Measurements from ENCODE around the gene PRSS21.
A peak's percentile ranks its signal among the peaks of the same experiment; 100 is the strongest.

The PRSS21 gene

GRCh38 chr16:2783581-2784357 lies 33.3 kb upstream of the PRSS21 start:
- Histone ChIP-seq H3K27ac (ENCODE audit: low read depth, low read length) (no peak overlapping the region), H3K4me1 (ENCODE audit: control insufficient read depth, low read length) (peaks cover 10% of the 10 kb centered on the region), H3K36me3 (ENCODE audit: control insufficient read depth, low read length) (peaks cover 4% of the 10 kb centered on the region), H3K9me2 (replicated peaks; ENCODE audit: control insufficient read depth, low read length) (no peaks in the 10 kb centered on the region), H3K27me3 (ENCODE audit: control insufficient read depth, low read length) (peaks cover 21% of the 10 kb centered on the region), H3K79me2 (ENCODE audit: control insufficient read depth, low read length) (peaks cover 6% of the 10 kb centered on the region), H3F3A (ENCODE audit: control insufficient read depth, insufficient read depth) (peaks cover 4% of the 10 kb centered on the region; the same call in 1 of the 2 replicates), H3K9me3 (ENCODE audit: control insufficient read depth, insufficient read depth, low read length) (no peaks in the 10 kb centered on the region), H3K4me3 (ENCODE audit: low read length) (no peak overlapping the region), H4K20me1 (ENCODE audit: control insufficient read depth, insufficient read depth, low read depth, low read length) (no peaks in the 10 kb centered on the region), H3K4me2 (ENCODE audit: low read length) (no peak overlapping the region)
- no peak for TF ChIP-seq CTCF (IDR thresholded peaks at IDR 0.05; ENCODE audit: low read depth, low read length, poor library complexity, severe bottlenecking)
- TF ChIP-seq EZH2phosphoT487 (IDR thresholded peaks at IDR 0.05; ENCODE audit: borderline replicate concordance, low read length) = no peak

- H3F3A ChIP-seq (ENCODE audit: control insufficient read depth, insufficient read depth) = peaks cover 4% of the 10 kb centered on the region; the same call in 1 of the 2 replicates
- H3K4me3 ChIP-seq (ENCODE audit: low read length) = no peak overlapping the region; the same call in 1 of the 2 replicates
- H3K9me3 ChIP-seq (ENCODE audit: control insufficient read depth, insufficient read depth, low read length) = no peaks in the 10 kb centered on the region
- no peaks in the 10 kb centered on the region for H3K9me2 ChIP-seq (replicated peaks; ENCODE audit: control insufficient read depth, low read length)
- peaks cover 23% of the 10 kb centered on the region for H3K27me3 ChIP-seq (ENCODE audit: control insufficient read depth, low read length)
- peaks cover 7% of the 10 kb centered on the region; the same call in 1 of the 2 replicates for H3K4me1 ChIP-seq (ENCODE audit: control insufficient read depth, low read length)
- no peaks in the 10 kb centered on the region for H3K36me3 ChIP-seq (ENCODE audit: control insufficient read depth, low read length)
- H3K79me2 ChIP-seq (ENCODE audit: control insufficient read depth, low read length) = no peaks in the 10 kb centered on the region
- TF ChIP-seq CTCF (IDR thresholded peaks at IDR 0.05; ENCODE audit: low read depth, low read length, poor library complexity, severe bottlenecking) (no peak), EZH2phosphoT487 (IDR thresholded peaks at IDR 0.05; ENCODE audit: borderline replicate concordance, low read length) (no peak)
- H3K27ac ChIP-seq (ENCODE audit: low read depth, low read length) = no peak overlapping the region
- H3K4me2 ChIP-seq (ENCODE audit: low read length) = peak overlapping the region; percentile 46
- H4K20me1 ChIP-seq (ENCODE audit: control insufficient read depth, insufficient read depth, low read depth, low read length) = no peaks in the 10 kb centered on the region
Observed at GRCh38 chr16:2784358-2785100, 32.5 kb upstream of the PRSS21 start.

GRCh38 chr16:2785101-2785991 lies 31.7 kb upstream of the PRSS21 start:
- peak; percentile 50 for TF ChIP-seq CTCF (IDR thresholded peaks at IDR 0.05; ENCODE audit: low read depth, low read length, poor library complexity, severe bottlenecking)
- TF ChIP-seq EZH2phosphoT487 (IDR thresholded peaks at IDR 0.05; ENCODE audit: borderline replicate concordance, low read length) = no peak
- Histone ChIP-seq H3K27ac (ENCODE audit: low read depth, low read length) (no peak overlapping the region), H3F3A (ENCODE audit: control insufficient read depth, insufficient read depth) (peaks cover 4% of the 10 kb centered on the region; the same call in 1 of the 2 replicates), H3K27me3 (ENCODE audit: control insufficient read depth, low read length) (peaks cover 23% of the 10 kb centered on the region), H3K4me1 (ENCODE audit: control insufficient read depth, low read length) (peaks cover 7% of the 10 kb centered on the region; the same call in 1 of the 2 replicates), H3K4me3 (ENCODE audit: low read length) (peak overlapping the region; percentile 28; the same call in 1 of the 2 replicates), H3K9me2 (replicated peaks; ENCODE audit: control insufficient read depth, low read length) (no peaks in the 10 kb centered on the region), H4K20me1 (ENCODE audit: control insufficient read depth, insufficient read depth, low read depth, low read length) (no peaks in the 10 kb centered on the region), H3K36me3 (ENCODE audit: control insufficient read depth, low read length) (no peaks in the 10 kb centered on the region), H3K79me2 (ENCODE audit: control insufficient read depth, low read length) (no peaks in the 10 kb centered on the region), H3K4me2 (ENCODE audit: low read length) (peak overlapping the region; percentile 46), H3K9me3 (ENCODE audit: control insufficient read depth, insufficient read depth, low read length) (no peaks in the 10 kb centered on the region)

All from DOHH2 (cell line).